Subcutaneous adipose tissue (tissue), 4 donors: Measurements from ENCODE around the gene ERGIC2. TPM values are rescaled to one million over a fixed set of nuclear protein-coding genes. Genes with fewer than 3 reads are reported as not detected.

Experiments
- total RNA-seq, 4 donors: library from RNA; depleted of rRNA; stranded (reverse); fragments of >200 nt; gene quantifications; one replicate each; pipeline ENCODE4 v1.1.0, GENCODE V29; 2016
- TF ChIP-seq, protein P1 (sequence below): fragments of 450-650 bp; IDR thresholded peaks from one replicate; pipeline ENCODE4 v1.5.1; 2016; ENCODE audit warnings: low read depth, mild to moderate bottlenecking, control low read depth, antibody characterized with exemption, moderate library complexity

The ERGIC2 gene
- total RNA-seq, 4 donors from 2014 or later: 28.6 to 105 (median 45.6) TPM

DNA sequence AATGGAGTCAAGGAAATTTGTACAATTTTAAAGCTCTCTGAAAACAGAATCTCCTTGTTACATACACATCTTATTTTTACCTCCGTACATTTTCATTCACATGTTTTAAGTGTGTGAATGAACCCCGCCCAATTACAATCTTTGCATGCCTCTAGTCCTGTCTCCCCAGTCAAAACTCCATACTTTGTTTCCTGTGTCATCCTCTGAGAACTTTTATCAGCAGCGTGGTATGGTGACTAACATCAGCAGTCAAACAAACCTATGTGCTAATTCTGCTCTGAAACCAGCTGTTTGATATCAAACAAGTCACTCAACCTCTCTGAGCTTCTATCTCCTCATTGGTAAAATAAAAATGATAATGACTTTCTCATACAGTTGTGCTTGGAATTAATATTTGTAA is 15.8 kb upstream of the ERGIC2 start:
- TF ChIP-seq, protein P1, sequence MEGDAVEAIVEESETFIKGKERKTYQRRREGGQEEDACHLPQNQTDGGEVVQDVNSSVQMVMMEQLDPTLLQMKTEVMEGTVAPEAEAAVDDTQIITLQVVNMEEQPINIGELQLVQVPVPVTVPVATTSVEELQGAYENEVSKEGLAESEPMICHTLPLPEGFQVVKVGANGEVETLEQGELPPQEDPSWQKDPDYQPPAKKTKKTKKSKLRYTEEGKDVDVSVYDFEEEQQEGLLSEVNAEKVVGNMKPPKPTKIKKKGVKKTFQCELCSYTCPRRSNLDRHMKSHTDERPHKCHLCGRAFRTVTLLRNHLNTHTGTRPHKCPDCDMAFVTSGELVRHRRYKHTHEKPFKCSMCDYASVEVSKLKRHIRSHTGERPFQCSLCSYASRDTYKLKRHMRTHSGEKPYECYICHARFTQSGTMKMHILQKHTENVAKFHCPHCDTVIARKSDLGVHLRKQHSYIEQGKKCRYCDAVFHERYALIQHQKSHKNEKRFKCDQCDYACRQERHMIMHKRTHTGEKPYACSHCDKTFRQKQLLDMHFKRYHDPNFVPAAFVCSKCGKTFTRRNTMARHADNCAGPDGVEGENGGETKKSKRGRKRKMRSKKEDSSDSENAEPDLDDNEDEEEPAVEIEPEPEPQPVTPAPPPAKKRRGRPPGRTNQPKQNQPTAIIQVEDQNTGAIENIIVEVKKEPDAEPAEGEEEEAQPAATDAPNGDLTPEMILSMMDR: no peak

DNA sequence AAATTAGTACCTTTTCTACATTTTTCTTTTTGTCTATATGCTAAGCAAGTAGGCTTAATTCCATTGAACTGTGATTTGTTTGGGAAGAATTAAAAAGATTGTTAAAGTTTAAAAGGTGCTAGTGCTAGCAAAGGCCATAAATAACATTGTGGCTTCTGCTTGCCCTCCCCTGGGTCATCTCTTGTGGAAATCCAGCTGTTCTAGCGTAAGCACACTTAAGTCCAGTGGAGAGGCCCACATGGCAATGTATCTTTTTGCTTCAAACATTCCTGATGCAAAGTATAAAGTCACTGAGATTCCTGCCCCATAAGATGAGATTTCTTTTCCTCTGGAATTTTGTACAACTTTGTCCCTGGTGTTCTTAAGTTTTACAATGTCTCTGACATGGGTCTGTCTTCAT is 14.4 kb upstream of the ERGIC2 start:
- TF ChIP-seq, protein P1: no peak

DNA sequence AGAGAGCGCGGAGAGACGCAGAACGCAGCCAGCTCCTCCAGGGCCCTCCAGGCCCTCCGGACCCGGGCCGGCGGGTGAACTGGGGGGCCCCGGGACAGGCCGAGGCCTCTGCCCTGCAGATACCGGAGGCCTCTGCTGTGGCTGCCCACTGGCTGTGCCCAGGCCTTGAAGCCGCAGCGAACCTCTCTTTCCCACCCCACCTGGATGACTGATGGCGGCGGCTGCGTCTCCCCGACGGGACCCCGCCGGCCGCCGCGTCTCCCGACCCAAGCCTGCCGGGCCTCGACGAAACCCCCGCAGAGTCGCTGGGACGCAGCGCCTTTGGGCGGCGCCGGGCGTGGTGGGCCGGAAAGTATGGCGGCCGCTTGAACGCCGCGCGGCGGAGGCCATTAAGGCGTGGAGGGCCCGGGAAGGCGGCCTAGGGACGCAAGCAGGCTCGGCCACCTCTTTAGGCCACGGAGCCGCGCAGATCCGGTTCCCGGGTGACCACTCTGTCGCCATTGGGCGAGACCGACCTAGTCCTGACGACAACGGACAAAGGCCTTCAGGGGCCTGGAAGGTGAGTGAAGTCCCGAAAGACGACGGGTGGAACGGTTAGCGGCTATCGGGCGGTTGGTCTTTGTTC is 8.4 kb upstream of the ERGIC2 start:
- TF ChIP-seq, protein P1: no peak

DNA sequence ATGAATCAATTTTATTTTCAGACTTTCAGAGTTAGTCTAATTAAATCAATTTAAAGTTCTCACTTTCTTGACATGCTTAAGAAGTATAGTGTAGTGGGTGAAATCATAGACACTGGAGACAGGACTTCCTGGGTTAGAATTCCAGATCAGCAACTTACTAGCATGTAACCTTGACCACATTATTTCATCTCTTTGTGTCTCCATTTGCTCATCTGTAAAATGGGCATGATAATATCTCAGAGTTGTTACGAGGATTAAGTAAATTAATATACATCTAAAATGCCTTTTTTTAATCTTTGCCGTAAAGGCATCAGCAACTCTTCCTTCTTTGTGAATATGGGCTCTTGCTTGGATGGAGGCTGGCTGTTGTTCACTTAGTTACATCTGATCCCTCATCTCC is 1.3 kb upstream of the ERGIC2 start:
- TF ChIP-seq, protein P1: no peak

DNA sequence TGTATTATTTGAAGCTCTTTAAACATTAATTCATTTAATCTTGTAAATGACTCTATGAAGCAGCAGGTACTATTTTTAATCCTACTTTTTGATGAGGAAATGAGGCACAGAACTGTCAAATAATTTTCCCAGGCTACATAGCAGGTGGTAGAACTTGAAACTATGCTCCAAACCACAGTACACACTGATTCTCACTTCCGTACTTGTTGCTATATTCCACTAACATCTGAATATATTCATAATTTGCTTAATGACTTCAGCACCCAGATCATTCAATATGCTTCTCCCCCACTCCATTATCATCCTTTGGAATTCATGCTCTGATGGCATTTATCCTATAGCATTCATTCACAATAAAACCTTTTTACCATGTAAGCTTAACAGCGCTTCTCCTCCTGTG is 4.9 kb downstream of the ERGIC2 start:
- TF ChIP-seq, protein P1: no peak

DNA sequence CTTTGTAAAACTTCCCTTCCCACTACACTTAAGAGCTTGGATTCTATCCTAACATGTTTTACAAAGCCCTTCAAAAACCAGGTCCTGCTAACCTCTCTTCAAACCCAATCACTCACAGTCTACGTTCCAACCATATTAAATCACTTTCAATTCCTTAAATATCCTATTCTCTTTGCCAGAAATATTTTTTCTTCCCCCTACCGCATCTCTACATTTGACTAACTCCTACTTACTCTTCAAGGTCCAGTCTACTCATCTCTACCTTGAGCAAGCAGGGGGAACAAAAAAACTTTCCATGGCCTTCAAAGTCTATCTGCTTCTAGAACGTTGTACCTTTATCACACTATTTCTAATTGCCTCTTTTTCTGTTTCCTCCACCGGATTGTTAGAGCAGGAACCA is 6.1 kb downstream of the ERGIC2 start:
- TF ChIP-seq, protein P1: no peak

DNA sequence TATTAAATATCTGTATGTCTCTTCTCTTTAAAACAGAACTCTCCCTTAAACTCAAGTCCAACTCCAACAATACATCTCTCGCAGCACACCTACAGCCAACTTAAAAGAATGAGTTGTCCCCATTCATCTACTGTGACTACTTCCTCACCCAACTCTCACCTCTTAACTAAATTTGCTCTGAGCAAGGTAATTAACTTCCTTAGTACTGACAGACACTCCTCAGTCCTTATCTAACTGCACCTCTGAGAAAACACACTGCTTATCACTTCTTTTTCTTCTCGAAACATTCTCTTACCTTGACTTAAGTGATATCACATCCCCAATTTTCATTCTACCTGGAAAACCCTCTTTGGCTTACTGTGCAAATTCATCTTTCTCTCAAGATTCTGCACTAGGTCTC is 7.0 kb downstream of the ERGIC2 start:
- TF ChIP-seq, protein P1: no peak
